PC-9 (cell line): Measurements from ENCODE around the gene BCAS3.

Source experiments
- CTCF ChIP-seq: fragments of 200-600 bp; sonication (generic); conservative IDR thresholded peaks from 2 replicates; pipeline ENCODE4 v1.6.1; 2017; ENCODE audit warnings: mixed run types, antibody characterized with exemption, mild to moderate bottlenecking, moderate library complexity
- EZH2 ChIP-seq: fragments of 200-600 bp; sonication (generic); IDR thresholded peaks from 2 replicates; pipeline ENCODE4 v1.8.0; 2017; ENCODE audit warnings: antibody characterized with exemption, low read depth

GRCh38 chr17:61017317-61018006 is 339.8 kb downstream of the BCAS3 start:
- TF ChIP-seq CTCF (no peak), EZH2 (no peak)
